Measurements from ENCODE around the gene SMYD3. TPM values are rescaled to one million over a fixed set of nuclear protein-coding genes. Genes with fewer than 3 reads are reported as not detected.

Gene SMYD3
- polyA plus RNA-seq, 1 experiment, result 39.9 TPM

GRCh38 chr1:246455476-246455875, 51.6 kb downstream of the SMYD3 start:
- H3K27ac ChIP-seq (ENCODE audit: low read depth, low read length), result no peak overlapping the region
- no peak overlapping the region for H3K4me3 ChIP-seq (ENCODE audit: low read depth, low read length)
- H3K27me3 ChIP-seq (ENCODE audit: control insufficient read depth, insufficient read depth, low read length), result no peaks in the 10 kb centered on the region
- no peaks in the 10 kb centered on the region for H3K9me3 ChIP-seq (ENCODE audit: control insufficient read depth, insufficient read depth, low read length)
- ChIA-PET CTCF (interaction anchor here (1.2 kb wide), 1 partner anchor 61 kb away, joined by 3 read pairs; no protein-coding TSS in a partner anchor), POLR2A (no interaction called here)
- no peak for TF ChIP-seq CTCF (IDR thresholded peaks at IDR 0.05; ENCODE audit: low read depth, low read length)
- no peak for DNase-seq (ENCODE audit: low read depth, low spot score)

- no peaks in the 10 kb centered on the region for H3K27me3 ChIP-seq (ENCODE audit: control insufficient read depth, insufficient read depth, low read length)
- no peak for DNase-seq (ENCODE audit: low read depth, low spot score)
- CTCF ChIA-PET, result interaction anchor here (1.2 kb wide), 1 partner anchor 60 kb away, joined by 3 read pairs; no protein-coding TSS in a partner anchor
- POLR2A ChIA-PET, result no interaction called here
- no peak overlapping the region for H3K27ac ChIP-seq (ENCODE audit: low read depth, low read length)
- no peaks in the 10 kb centered on the region for H3K9me3 ChIP-seq (ENCODE audit: control insufficient read depth, insufficient read depth, low read length)
- TF ChIP-seq CTCF (IDR thresholded peaks at IDR 0.05; ENCODE audit: low read depth, low read length), result no peak
- no peak overlapping the region for H3K4me3 ChIP-seq (ENCODE audit: low read depth, low read length)
These were observed 52.4 kb downstream of the SMYD3 start for GRCh38 chr1:246454655-246455054.

GRCh38 chr1:246450611-246451251, 56.3 kb downstream of the SMYD3 start:
- Histone ChIP-seq H3K4me3 (ENCODE audit: low read depth, low read length) (no peak overlapping the region), H3K27me3 (ENCODE audit: control insufficient read depth, insufficient read depth, low read length) (no peaks in the 10 kb centered on the region), H3K27ac (ENCODE audit: low read depth, low read length) (no peak overlapping the region), H3K9me3 (ENCODE audit: control insufficient read depth, insufficient read depth, low read length) (no peaks in the 10 kb centered on the region)
- DNase-seq (ENCODE audit: low read depth, low spot score), result no peak
- ChIA-PET POLR2A (no interaction called here), CTCF (interaction anchor here (0.7 to 2.0 kb wide), 11 partner anchors 10 to 1297 kb away, joined by 3 to 9 read pairs (median 4); partner anchors contain the start of gene KIF26B)
- TF ChIP-seq CTCF (IDR thresholded peaks at IDR 0.05; ENCODE audit: low read depth, low read length), result peak; percentile 71

- CTCF ChIA-PET, result interaction anchor here (1.9 kb wide), 1 partner anchor 1296 kb away, joined by 6 read pairs; no protein-coding TSS in a partner anchor
- Histone ChIP-seq H3K27ac (ENCODE audit: low read depth, low read length) (no peak overlapping the region), H3K9me3 (ENCODE audit: control insufficient read depth, insufficient read depth, low read length) (no peaks in the 10 kb centered on the region), H3K4me3 (ENCODE audit: low read depth, low read length) (no peak overlapping the region), H3K27me3 (ENCODE audit: control insufficient read depth, insufficient read depth, low read length) (no peaks in the 10 kb centered on the region)
- POLR2A ChIA-PET, result no interaction called here
- DNase-seq (ENCODE audit: low read depth, low spot score), result no peak
- TF ChIP-seq CTCF (IDR thresholded peaks at IDR 0.05; ENCODE audit: low read depth, low read length), result no peak
These were observed 58.7 kb downstream of the SMYD3 start for GRCh38 chr1:246448373-246448772.

GRCh38 chr1:246447501-246447900, 59.6 kb downstream of the SMYD3 start:
- ChIA-PET CTCF (interaction anchor here (1.9 kb wide), 1 partner anchor 1295 kb away, joined by 6 read pairs; no protein-coding TSS in a partner anchor), POLR2A (no interaction called here)
- no peak for DNase-seq (ENCODE audit: low read depth, low spot score)
- TF ChIP-seq CTCF (IDR thresholded peaks at IDR 0.05; ENCODE audit: low read depth, low read length), result no peak
- Histone ChIP-seq H3K27me3 (ENCODE audit: control insufficient read depth, insufficient read depth, low read length) (no peaks in the 10 kb centered on the region), H3K9me3 (ENCODE audit: control insufficient read depth, insufficient read depth, low read length) (no peaks in the 10 kb centered on the region), H3K4me3 (ENCODE audit: low read depth, low read length) (no peak overlapping the region), H3K27ac (ENCODE audit: low read depth, low read length) (no peak overlapping the region)
